ENCODE data around the gene STX3.

DNA sequence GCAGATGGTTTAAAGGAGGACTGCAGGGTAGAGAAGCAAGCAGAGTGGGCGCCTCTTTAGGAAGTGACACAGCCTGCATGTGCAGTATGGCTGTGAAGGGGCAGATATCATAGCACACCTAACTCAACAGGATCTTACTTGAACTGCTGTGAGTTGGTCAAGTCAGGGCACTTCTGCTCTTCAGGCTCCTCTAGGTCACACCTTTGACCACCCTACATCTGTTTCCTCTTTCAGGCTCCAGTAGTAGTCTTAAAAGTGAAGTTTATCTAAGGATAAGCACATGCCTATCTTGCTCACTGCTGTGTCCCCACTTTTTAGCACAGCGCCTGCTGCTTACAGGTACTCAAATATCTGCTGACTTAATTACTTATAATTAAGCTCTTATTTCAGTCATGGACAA is 48.9 kb downstream of the STX3 start:
- TF ChIP-seq, protein P1, sequence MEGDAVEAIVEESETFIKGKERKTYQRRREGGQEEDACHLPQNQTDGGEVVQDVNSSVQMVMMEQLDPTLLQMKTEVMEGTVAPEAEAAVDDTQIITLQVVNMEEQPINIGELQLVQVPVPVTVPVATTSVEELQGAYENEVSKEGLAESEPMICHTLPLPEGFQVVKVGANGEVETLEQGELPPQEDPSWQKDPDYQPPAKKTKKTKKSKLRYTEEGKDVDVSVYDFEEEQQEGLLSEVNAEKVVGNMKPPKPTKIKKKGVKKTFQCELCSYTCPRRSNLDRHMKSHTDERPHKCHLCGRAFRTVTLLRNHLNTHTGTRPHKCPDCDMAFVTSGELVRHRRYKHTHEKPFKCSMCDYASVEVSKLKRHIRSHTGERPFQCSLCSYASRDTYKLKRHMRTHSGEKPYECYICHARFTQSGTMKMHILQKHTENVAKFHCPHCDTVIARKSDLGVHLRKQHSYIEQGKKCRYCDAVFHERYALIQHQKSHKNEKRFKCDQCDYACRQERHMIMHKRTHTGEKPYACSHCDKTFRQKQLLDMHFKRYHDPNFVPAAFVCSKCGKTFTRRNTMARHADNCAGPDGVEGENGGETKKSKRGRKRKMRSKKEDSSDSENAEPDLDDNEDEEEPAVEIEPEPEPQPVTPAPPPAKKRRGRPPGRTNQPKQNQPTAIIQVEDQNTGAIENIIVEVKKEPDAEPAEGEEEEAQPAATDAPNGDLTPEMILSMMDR (IDR thresholded peaks at IDR 0.05), result no peak
- no peak for TF ChIP-seq POLR2A (IDR thresholded peaks at IDR 0.05)
